Neural cell (in vitro differentiated cells): ENCODE results near the gene SLC2A4RG. TPM values are rescaled to one million over a fixed set of nuclear protein-coding genes. Genes with fewer than 3 reads are reported as not detected.

ENCODE experiments used
- H2AFZ ChIP-seq: fragments of 200-600, 300-800 bp; sonication (generic), shearing (Covaris generic); 2 replicates; pipeline ENCODE4 v1.6.0; 2014; ENCODE audit warnings: low read depth, mild to moderate bottlenecking, antibody characterized with exemption, low read length, moderate library complexity
- H3F3A ChIP-seq: fragments of 200-600 bp; shearing (Covaris generic); 2 replicates; pipeline ENCODE4 v1.6.1; 2016; ENCODE audit warnings: mild to moderate bottlenecking, moderate library complexity, mixed read lengths, antibody characterized with exemption, low read length; ENCODE audit not compliant: insufficient read depth, poor library complexity, severe bottlenecking
- H3K27ac ChIP-seq: fragments of 200-600, 300-800 bp; sonication (generic), shearing (Covaris generic); 2 replicates; pipeline ENCODE4 v1.5.1; 2014; ENCODE audit warnings: mild to moderate bottlenecking, low read length, moderate library complexity
- H3K27me3 ChIP-seq: fragments of 300-800, 200-600 bp; sonication (generic), shearing (Covaris generic); 2 replicates; pipeline ENCODE4 v1.6.0; 2014; ENCODE audit warnings: mild to moderate bottlenecking, low read depth, low read length, moderate library complexity; ENCODE audit not compliant: insufficient read depth
- H3K36me3 ChIP-seq: fragments of 300-800, 200-600 bp; sonication (generic), shearing (Covaris generic); 2 replicates; pipeline ENCODE4 v1.5.1; 2014; ENCODE audit warnings: mild to moderate bottlenecking, antibody characterized with exemption, low read length, moderate library complexity; ENCODE audit not compliant: insufficient read depth
- H3K4me2 ChIP-seq: fragments of 300-800, 200-600 bp; sonication (generic), shearing (Covaris generic); 2 replicates; pipeline ENCODE4 v1.6.0; 2014; ENCODE audit warnings: mild to moderate bottlenecking, low read length
- H3K4me3 ChIP-seq: fragments of 300-800, 200-600 bp; sonication (generic), shearing (Covaris generic); 2 replicates; pipeline ENCODE4 v1.5.1; 2014; ENCODE audit warnings: mild to moderate bottlenecking, low read length, moderate library complexity
- H3K79me2 ChIP-seq: fragments of 200-600 bp; shearing (Covaris generic); replicated peaks from 2 replicates; pipeline ENCODE4 v1.6.0; 2014; ENCODE audit warnings: mild to moderate bottlenecking, low read length, moderate library complexity; ENCODE audit not compliant: insufficient read depth
- H3K9ac ChIP-seq: fragments of 300-800, 200-600 bp; sonication (generic), shearing (Covaris generic); 2 replicates; pipeline ENCODE4 v1.6.1; 2016; ENCODE audit warnings: mild to moderate bottlenecking, low read length, mixed read lengths
- H3K9me2 ChIP-seq: fragments of 200-600 bp; shearing (Covaris generic); 2 replicates; pipeline ENCODE4 v1.6.1; 2016; ENCODE audit warnings: mild to moderate bottlenecking, low read length, mixed read lengths; ENCODE audit not compliant: insufficient read depth
- H3K9me3 ChIP-seq: fragments of 200-600, 300-800 bp; sonication (generic), shearing (Covaris generic); 2 replicates; pipeline ENCODE4 v1.6.1; 2016; ENCODE audit warnings: mild to moderate bottlenecking, mixed run types, low read length, moderate library complexity, mixed read lengths
- H4K20me1 ChIP-seq: fragments of 200-600 bp; shearing (Covaris generic); 2 replicates; pipeline ENCODE4 v1.6.1; 2016; ENCODE audit warnings: mild to moderate bottlenecking, mixed run types; ENCODE audit not compliant: insufficient read depth
- EP300 ChIP-seq: fragments of 450-650 bp; conservative IDR thresholded peaks from 2 replicates; pipeline ENCODE4 v1.6.1; 2014; ENCODE audit warnings: antibody characterized with exemption, mild to moderate bottlenecking, moderate library complexity; ENCODE audit not compliant: poor library complexity, severe bottlenecking
- EZH2 ChIP-seq: fragments of 200-600, 300-800 bp; shearing (Covaris generic), sonication (generic); IDR thresholded peaks from 2 replicates; pipeline ENCODE4 v1.6.1; 2014; ENCODE audit warnings: antibody characterized with exemption, low read length, borderline replicate concordance, mild to moderate bottlenecking; ENCODE audit not compliant: insufficient read depth, poor library complexity, severe bottlenecking
- MXI1 ChIP-seq: fragments of 450-650 bp; conservative IDR thresholded peaks from 2 replicates; pipeline ENCODE4 v1.6.1; 2014; ENCODE audit warnings: antibody characterized with exemption, mild to moderate bottlenecking; ENCODE audit not compliant: poor library complexity, severe bottlenecking
- POLR2AphosphoS5 ChIP-seq: IDR thresholded peaks from 2 replicates; pipeline ENCODE4 v1.6.1; 2012
- RAD21 ChIP-seq: fragments of 450-650 bp; conservative IDR thresholded peaks from 2 replicates; pipeline ENCODE4 v1.6.1; 2014; ENCODE audit warnings: antibody characterized with exemption, mild to moderate bottlenecking, moderate library complexity
- SMC3 ChIP-seq: fragments of 450-650 bp; conservative IDR thresholded peaks from 2 replicates; pipeline ENCODE4 v1.6.1; 2014; ENCODE audit warnings: antibody characterized with exemption, mild to moderate bottlenecking, moderate library complexity; ENCODE audit not compliant: poor library complexity
- TAF1 ChIP-seq: IDR thresholded peaks from 2 replicates; pipeline ENCODE4 v1.6.1; 2012; ENCODE audit warnings: low read depth
- polyA plus RNA-seq: library from polyadenylated mRNA; depleted of rRNA; stranded (reverse); fragments of >200 nt; gene quantifications from 2 replicates; pipeline ENCODE4 v1.2.3, GENCODE V29; 2014
- TF ChIP-seq, protein P1 (sequence below): IDR thresholded peaks from 2 replicates; pipeline ENCODE4 v1.6.1; 2012; ENCODE audit warnings: borderline replicate concordance

Gene SLC2A4RG
- polyA plus RNA-seq, 1 donor from 2014 or later = 52.1 TPM

DNA sequence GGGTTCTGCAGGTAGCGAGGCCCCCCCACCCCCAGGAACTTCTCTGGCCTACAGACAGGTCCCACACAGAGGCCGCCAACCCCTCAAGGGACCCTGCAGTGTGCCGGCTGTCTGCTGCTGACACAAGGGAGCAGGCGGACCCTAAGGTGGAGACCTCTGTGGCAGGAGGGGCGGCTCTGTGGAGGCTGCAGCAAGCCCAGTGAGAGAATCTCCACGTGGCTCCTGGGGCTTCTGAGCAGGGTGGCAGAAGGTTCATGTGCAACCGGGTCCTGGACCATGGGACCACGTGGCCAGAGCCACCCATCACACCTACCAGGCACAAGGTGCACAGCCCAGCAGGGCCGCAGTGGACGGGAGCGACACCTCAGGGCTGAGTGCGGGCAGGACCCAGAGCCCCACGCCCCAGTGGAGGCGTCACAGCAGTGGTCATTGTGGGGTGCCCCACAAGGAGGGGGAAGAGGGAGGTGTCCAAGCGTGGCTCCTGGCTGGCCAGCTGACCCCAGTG lies 36.1 kb upstream of the SLC2A4RG start:
- Histone ChIP-seq H3K4me3 (no peak overlapping the region), H3K4me2 (no peak overlapping the region), H3K9ac (no peak overlapping the region), H3K36me3 (no peaks in the 10 kb centered on the region), H3K27ac (no peak overlapping the region), H2AFZ (no peak overlapping the region), H3K9me3 (no peaks in the 10 kb centered on the region), H3K27me3 (no peaks in the 10 kb centered on the region), H3K79me2 (peaks cover 8% of the 10 kb centered on the region), H3K9me2 (no peaks in the 10 kb centered on the region), H4K20me1 (no peaks in the 10 kb centered on the region), H3F3A (no peaks in the 10 kb centered on the region)
- TF ChIP-seq SMC3 (no peak), EZH2 (no peak), POLR2AphosphoS5 (no peak), RAD21 (no peak), EP300 (no peak)
- TF ChIP-seq, protein P1, sequence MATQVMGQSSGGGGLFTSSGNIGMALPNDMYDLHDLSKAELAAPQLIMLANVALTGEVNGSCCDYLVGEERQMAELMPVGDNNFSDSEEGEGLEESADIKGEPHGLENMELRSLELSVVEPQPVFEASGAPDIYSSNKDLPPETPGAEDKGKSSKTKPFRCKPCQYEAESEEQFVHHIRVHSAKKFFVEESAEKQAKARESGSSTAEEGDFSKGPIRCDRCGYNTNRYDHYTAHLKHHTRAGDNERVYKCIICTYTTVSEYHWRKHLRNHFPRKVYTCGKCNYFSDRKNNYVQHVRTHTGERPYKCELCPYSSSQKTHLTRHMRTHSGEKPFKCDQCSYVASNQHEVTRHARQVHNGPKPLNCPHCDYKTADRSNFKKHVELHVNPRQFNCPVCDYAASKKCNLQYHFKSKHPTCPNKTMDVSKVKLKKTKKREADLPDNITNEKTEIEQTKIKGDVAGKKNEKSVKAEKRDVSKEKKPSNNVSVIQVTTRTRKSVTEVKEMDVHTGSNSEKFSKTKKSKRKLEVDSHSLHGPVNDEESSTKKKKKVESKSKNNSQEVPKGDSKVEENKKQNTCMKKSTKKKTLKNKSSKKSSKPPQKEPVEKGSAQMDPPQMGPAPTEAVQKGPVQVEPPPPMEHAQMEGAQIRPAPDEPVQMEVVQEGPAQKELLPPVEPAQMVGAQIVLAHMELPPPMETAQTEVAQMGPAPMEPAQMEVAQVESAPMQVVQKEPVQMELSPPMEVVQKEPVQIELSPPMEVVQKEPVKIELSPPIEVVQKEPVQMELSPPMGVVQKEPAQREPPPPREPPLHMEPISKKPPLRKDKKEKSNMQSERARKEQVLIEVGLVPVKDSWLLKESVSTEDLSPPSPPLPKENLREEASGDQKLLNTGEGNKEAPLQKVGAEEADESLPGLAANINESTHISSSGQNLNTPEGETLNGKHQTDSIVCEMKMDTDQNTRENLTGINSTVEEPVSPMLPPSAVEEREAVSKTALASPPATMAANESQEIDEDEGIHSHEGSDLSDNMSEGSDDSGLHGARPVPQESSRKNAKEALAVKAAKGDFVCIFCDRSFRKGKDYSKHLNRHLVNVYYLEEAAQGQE = no peak

DNA sequence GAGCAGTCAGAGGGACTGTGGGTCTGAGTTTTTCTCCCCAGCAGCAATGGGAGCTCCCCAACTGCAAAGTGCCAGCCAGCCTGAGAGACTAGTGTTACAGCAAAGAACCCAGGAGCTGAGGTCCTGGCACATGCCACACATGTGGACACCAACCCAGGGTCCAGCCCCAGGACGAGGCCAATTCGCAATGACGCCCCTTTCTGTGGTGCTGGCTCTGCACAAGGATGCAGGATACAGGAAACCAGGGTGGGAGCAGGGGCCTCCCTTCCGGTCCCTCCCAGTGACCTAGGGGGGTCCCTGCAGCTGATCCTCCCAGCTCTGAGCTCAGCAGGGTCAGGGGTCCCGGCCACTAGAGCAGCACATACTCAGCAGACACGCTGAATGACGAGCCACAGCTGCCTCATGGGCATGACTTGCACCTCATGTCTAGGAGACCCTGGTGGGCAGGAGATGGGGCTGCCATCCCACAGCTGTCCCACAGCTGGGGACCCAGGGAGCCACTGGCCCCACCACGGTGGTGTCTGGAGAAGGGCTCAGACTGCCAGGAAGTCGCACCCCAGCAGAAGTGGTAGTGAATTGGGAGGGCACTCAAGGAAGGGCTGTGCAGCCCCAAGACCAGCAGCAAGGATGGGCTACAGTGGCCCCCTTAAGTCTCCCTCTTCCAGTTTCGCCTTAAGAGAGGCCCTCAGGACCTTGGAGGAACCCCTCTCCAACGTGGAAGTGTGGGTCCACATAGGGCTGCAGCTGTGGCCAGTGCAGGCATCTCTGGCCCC lies 35.4 kb upstream of the SLC2A4RG start:
- H3K79me2 ChIP-seq = peaks cover 14% of the 10 kb centered on the region

More for the DNA sequence above, 35.4 kb upstream of the SLC2A4RG start:
- Histone ChIP-seq H3K4me3 (no peak overlapping the region), H3K9ac (no peak overlapping the region), H3K9me2 (no peaks in the 10 kb centered on the region), H3K9me3 (no peaks in the 10 kb centered on the region), H2AFZ (no peak overlapping the region), H3K27me3 (no peaks in the 10 kb centered on the region), H3K4me2 (no peak overlapping the region), H3F3A (no peaks in the 10 kb centered on the region), H3K36me3 (no peaks in the 10 kb centered on the region), H4K20me1 (no peaks in the 10 kb centered on the region), H3K27ac (no peak overlapping the region)
- TF ChIP-seq MXI1 = no peak
- TF ChIP-seq RAD21 = no peak
- TF ChIP-seq, protein P1 = no peak
- TF ChIP-seq EZH2 = no peak
- TF ChIP-seq TAF1 = no peak
